ENCODE data around the gene C10orf95.
A peak's percentile ranks its signal among the peaks of the same experiment; 100 is the strongest.
"Not testable (repeated sequence)": the region's sequence is repeated elsewhere in the genome, so short reads cannot be mapped to it uniquely, and the experiment has no call there.

C10orf95 gene

GRCh38 chr10:102460836-102461186, 9.5 kb upstream of the C10orf95 start:
- no peaks in the 10 kb centered on the region for H3K27me3 ChIP-seq (ENCODE audit: insufficient read depth, poor library complexity, severe bottlenecking)
- H3K27ac ChIP-seq (replicated peaks) = no peak overlapping the region
- H3K4me3 ChIP-seq (replicated peaks; ENCODE audit: insufficient read depth, low read length) = peak overlapping the region; percentile 42; the same call in 1 of the 2 replicates
- TF ChIP-seq SPI1 (IDR thresholded peaks at IDR 0.05; ENCODE audit: borderline replicate concordance, low read depth) = no peak
- no peak for TF ChIP-seq REST (IDR thresholded peaks at IDR 0.05; ENCODE audit: insufficient replicate concordance, low read depth)
- TF ChIP-seq CTCF (IDR thresholded peaks at IDR 0.05; ENCODE audit: insufficient read depth, low read length) = no peak
- TF ChIP-seq POLR2AphosphoS5 (IDR thresholded peaks at IDR 0.05; ENCODE audit: low read depth) = no peak
- TF ChIP-seq GABPA (IDR thresholded peaks at IDR 0.05; ENCODE audit: low read depth) = no peak
- DNase-seq (ENCODE audit: low read depth in 1 of 2, low spot score in 1 of 2) = no peak

GRCh38 chr10:102458656-102459055, 7.3 kb upstream of the C10orf95 start:
- Histone ChIP-seq H3K27me3 (ENCODE audit: insufficient read depth, poor library complexity, severe bottlenecking) (no peaks in the 10 kb centered on the region), H3K4me3 (replicated peaks; ENCODE audit: insufficient read depth, low read length) (no peak overlapping the region), H3K27ac (replicated peaks) (no peak overlapping the region)
- DNase-seq (ENCODE audit: low read depth in 1 of 2, low spot score in 1 of 2) = no peak
- TF ChIP-seq CTCF (IDR thresholded peaks at IDR 0.05; ENCODE audit: insufficient read depth, low read length) = no peak
- no peak for TF ChIP-seq REST (IDR thresholded peaks at IDR 0.05; ENCODE audit: insufficient replicate concordance, low read depth)
- no peak for TF ChIP-seq POLR2AphosphoS5 (IDR thresholded peaks at IDR 0.05; ENCODE audit: low read depth)

DNA sequence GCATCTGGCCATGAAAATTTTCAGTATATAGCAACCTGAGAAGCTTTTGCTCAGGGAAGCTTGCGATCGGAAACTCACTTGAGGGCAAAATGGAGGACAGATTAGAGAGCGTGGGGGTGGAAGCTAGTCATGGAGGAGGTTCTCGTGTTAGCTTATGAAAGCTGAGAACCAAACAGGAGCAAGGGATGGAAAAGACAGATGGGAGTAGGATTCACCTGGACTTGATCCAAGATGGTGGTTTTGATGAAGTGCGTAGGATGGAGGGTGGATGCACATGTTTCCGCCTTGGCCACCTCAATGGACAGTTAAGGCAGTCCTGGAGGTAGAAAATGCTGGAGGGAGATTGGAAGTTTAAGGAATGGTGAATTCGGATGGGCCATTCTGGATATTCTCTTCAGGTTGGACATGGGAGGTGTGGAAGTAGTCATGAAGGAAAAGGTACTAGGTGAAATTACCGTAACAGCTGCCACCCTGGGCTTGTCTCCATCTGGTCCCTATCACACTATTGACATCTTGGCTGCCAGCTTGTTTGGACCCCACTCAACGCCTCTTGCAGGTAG, 6.3 kb upstream of the C10orf95 start:
- Histone ChIP-seq H3K4me3 (replicated peaks; ENCODE audit: insufficient read depth, low read length) (no peak overlapping the region), H3K27ac (replicated peaks) (no peak overlapping the region), H3K27me3 (ENCODE audit: insufficient read depth, poor library complexity, severe bottlenecking) (no peaks in the 10 kb centered on the region)
- no peak for DNase-seq (ENCODE audit: low read depth in 1 of 2, low spot score in 1 of 2)
- no peak for TF ChIP-seq POLR2AphosphoS5 (IDR thresholded peaks at IDR 0.05; ENCODE audit: low read depth)

DNA sequence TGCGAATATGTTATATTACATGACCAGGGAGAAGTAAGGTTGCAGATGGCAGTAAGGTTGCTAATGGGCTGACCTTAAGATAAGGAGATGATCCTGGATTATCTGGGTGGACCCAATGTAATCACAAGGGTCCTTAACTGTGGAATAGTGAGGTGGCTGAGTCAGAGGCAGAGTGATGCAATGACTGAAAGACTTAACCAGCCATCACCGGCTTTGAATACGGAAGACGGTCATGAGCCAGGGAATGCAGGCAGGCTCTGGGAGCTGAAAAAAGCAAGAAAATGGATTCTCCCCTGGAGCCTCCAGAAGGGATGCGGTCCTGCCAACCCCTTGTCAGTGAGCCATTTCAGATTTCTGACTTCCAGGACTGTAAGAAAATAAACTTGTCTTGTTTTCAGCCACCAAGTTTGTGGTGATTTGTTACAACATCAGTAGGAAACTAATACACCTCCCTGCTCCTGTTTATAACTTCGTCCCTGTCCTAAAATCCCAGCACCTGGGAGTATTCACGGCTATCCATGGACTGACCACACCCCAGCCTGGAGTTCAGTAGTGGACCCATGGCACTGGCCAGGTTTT, 4.6 kb upstream of the C10orf95 start:
- Histone ChIP-seq H3K27me3 (ENCODE audit: insufficient read depth, poor library complexity, severe bottlenecking) (no peaks in the 10 kb centered on the region), H3K4me3 (replicated peaks; ENCODE audit: insufficient read depth, low read length) (no peak overlapping the region), H3K27ac (replicated peaks) (no peak overlapping the region; the same call in 1 of the 2 replicates)
- peak; percentile 19 to 60 for DNase-seq (ENCODE audit: low read depth in 1 of 2, low spot score in 1 of 2)
- no peak for TF ChIP-seq CTCF (IDR thresholded peaks at IDR 0.05; ENCODE audit: insufficient read depth, low read length)
- no peak for TF ChIP-seq GABPA (IDR thresholded peaks at IDR 0.05; ENCODE audit: low read depth)
- TF ChIP-seq REST (IDR thresholded peaks at IDR 0.05; ENCODE audit: insufficient replicate concordance, low read depth) = no peak
- TF ChIP-seq SPI1 (IDR thresholded peaks at IDR 0.05; ENCODE audit: borderline replicate concordance, low read depth) = no peak
- TF ChIP-seq POLR2AphosphoS5 (IDR thresholded peaks at IDR 0.05; ENCODE audit: low read depth) = no peak

DNA sequence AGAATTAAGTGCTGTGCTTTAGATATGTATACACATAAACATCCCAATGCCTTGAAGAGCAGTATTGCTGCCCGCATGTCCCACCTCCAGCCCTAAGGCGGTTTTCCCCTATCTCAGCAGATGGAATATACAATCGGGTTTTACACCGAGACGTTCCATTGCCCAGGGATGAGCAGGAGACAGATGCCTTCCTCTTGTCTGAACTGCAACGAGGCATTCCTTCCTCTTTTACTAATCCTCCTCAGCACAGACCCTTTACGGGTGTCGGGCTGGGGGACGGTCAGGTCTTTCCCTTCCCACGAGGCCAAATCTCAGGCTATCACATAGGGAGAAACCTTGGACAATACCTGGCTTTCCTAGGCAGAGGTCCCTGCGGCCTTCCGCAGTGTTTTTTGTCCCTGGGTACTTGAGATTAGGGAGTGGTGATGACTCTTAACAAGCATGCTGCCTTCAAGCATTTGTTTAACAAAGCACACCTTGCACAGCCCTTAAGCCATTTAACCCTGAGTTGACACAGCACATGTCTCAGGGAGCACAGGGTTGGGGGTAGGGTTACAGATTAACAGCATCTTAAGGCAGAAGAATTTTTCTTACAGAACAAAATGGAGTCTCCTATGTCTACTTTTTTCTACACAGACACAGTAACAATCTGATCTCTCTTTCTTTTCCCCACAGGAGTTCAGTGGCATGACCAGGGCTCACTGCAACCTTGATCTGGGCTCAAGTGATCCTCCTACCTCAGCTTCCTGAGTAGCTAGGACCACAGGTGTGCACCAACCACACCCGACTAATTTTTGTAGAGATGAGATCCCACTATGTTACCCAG, 3.5 kb upstream of the C10orf95 start:
- DNase-seq (ENCODE audit: low read depth in 1 of 2, low spot score in 1 of 2); H3K27me3 ChIP-seq (ENCODE audit: insufficient read depth, poor library complexity, severe bottlenecking); H3K27ac ChIP-seq (replicated peaks); H3K4me3 ChIP-seq (replicated peaks; ENCODE audit: insufficient read depth, low read length): not testable (repeated sequence)
